Measurements from ENCODE around the gene RHCE.
"Not testable (repeated sequence)": the region's sequence is repeated elsewhere in the genome, so short reads cannot be mapped to it uniquely, and the experiment has no call there.

RHCE gene

DNA sequence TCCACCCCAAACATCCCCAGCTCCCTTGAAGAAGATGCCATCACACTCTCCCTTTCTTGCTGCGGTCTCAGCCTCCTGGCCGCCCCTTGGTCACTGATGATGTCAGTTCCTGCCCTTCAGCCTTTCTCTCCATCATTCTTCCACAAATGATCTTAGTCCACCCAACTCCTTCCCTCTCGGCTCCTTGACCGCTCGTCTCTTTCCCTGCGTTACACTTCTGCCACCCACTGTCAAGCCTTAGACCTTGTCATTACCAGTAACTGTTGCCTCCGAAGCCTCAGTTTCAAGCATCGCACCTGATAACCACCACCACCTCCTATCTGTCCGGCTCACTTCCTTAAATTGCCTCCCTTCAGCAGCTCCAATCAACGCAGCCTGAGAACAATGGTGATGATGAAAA, 23.1 kb downstream of the RHCE start:
- not testable (repeated sequence) for H3K36me3 ChIP-seq (ENCODE audit: control insufficient read depth, insufficient read depth, low read length); H3K4me3 ChIP-seq (ENCODE audit: extremely low read depth, insufficient read depth, low read length, poor library complexity, severe bottlenecking); H3K27ac ChIP-seq (ENCODE audit: low read depth, low read length, severe bottlenecking); H3K4me1 ChIP-seq (ENCODE audit: control insufficient read depth, insufficient read depth, low read length, poor library complexity, severe bottlenecking); H3K9me3 ChIP-seq (ENCODE audit: control insufficient read depth, low read length)
- 92 to 94% methylated on average over 2 of the region's 10 CpGs for WGBS, 2 experiments (ENCODE audit: insufficient coverage in 2 of 2)

DNA sequence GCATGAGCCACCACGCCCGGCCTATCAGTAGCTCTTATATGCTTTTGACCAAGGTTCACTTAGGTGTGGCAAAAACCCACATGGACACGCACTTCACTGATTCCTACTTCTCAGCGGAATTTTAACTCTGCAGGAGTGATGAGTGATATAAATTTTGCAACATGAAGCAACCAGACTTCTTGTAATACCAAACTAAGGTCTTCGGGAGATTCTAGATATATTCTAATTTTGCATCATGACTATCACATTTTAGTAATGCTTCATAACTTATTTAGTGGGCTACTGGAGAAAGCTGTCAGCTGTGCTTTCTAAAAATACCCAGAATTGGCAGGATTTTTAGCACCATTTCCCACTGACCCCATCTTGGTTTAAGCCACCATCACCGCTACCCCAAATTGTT, 27.8 kb downstream of the RHCE start:
- WGBS, 2 experiments (ENCODE audit: insufficient coverage in 2 of 2), result 92 to 100% methylated on average over 2 to 3 of the region's 6 CpGs
- no peak overlapping the region for H3K27ac ChIP-seq (ENCODE audit: low read depth, low read length, severe bottlenecking)

DNA sequence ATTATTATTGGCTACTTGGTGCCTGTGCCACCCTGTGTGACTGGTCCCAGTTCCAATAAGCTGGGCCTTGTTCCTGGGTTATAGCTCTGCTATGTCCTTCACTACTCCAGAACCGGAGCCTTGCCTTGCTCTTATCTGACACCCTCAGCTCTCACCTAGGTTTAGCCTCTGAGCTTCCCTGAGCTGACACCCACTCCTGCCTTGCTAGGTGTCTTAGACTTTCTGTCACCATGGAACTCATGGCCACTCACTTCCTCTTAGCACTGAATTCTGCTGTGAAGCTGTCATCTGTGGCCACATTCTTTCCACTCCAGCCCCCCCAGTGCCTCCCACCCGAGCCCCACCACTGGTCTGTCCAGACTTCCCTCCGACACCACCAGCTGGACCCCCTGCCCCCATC, 30.9 kb downstream of the RHCE start:
- WGBS, 2 experiments (ENCODE audit: insufficient coverage in 2 of 2), result 67 to 82% methylated on average over 1 to 3 of the region's 3 CpGs
- not testable (repeated sequence) for H3K9me3 ChIP-seq (ENCODE audit: control insufficient read depth, low read length)

More for the DNA sequence above, 27.8 kb downstream of the RHCE start:
- Histone ChIP-seq H3K4me1 (ENCODE audit: control insufficient read depth, insufficient read depth, low read length, poor library complexity, severe bottlenecking) (no peaks in the 10 kb centered on the region), H3K9me3 (ENCODE audit: control insufficient read depth, low read length) (no peaks in the 10 kb centered on the region), H3K4me3 (ENCODE audit: extremely low read depth, insufficient read depth, low read length, poor library complexity, severe bottlenecking) (no peak overlapping the region), H3K36me3 (ENCODE audit: control insufficient read depth, insufficient read depth, low read length) (no peaks in the 10 kb centered on the region)

DNA sequence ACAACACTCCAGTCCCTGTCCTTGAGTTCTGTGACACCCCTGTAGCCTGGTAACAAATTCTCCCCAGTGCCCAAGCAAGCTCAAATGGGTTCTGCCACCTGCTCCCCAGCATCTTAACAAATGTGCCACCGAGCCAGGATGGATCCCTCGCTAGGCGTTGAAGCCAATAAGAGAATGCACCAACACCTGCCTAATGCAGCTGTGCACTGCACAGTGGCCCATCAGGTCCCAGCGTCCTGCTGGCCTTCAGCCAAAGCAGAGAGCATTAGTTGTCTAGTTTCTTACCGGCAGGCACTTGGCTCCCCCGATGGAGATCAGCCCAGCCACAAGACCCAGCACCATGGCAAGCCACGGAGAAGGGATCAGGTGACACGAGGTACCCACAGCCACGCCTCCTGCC, 31.9 kb downstream of the RHCE start:
- not testable (repeated sequence) for H3K9me3 ChIP-seq (ENCODE audit: control insufficient read depth, low read length); H3K36me3 ChIP-seq (ENCODE audit: control insufficient read depth, insufficient read depth, low read length); H3K27ac ChIP-seq (ENCODE audit: low read depth, low read length, severe bottlenecking); H3K4me3 ChIP-seq (ENCODE audit: extremely low read depth, insufficient read depth, low read length, poor library complexity, severe bottlenecking); H3K4me1 ChIP-seq (ENCODE audit: control insufficient read depth, insufficient read depth, low read length, poor library complexity, severe bottlenecking)
- 95 to 98% methylated on average over 2 to 4 of the region's 9 CpGs for WGBS, 2 experiments (ENCODE audit: insufficient coverage in 2 of 2)

More for the DNA sequence above, 30.9 kb downstream of the RHCE start:
- H3K4me1 ChIP-seq (ENCODE audit: control insufficient read depth, insufficient read depth, low read length, poor library complexity, severe bottlenecking); H3K4me3 ChIP-seq (ENCODE audit: extremely low read depth, insufficient read depth, low read length, poor library complexity, severe bottlenecking); H3K27ac ChIP-seq (ENCODE audit: low read depth, low read length, severe bottlenecking); H3K36me3 ChIP-seq (ENCODE audit: control insufficient read depth, insufficient read depth, low read length): not testable (repeated sequence)

DNA sequence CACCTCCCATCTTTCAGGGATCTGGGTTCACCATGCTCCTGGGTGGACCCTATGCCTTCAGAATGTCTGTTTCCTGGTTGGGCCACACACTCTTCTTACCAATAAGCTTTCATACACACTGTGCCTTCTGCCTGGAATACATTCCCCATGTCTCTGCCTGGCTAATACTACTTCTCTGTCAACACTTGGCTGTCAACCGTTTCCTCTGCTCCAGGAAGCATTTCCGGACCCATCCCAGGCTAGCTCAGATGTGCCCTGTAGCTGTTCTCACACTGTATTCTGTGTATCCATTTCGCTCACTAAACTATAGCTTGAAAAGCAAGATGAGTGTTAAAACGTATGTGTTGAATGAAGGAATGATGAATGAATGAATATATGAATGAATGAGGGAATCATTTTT, 33.5 kb downstream of the RHCE start:
- not testable (repeated sequence) for H3K4me1 ChIP-seq (ENCODE audit: control insufficient read depth, insufficient read depth, low read length, poor library complexity, severe bottlenecking); H3K4me3 ChIP-seq (ENCODE audit: extremely low read depth, insufficient read depth, low read length, poor library complexity, severe bottlenecking); H3K36me3 ChIP-seq (ENCODE audit: control insufficient read depth, insufficient read depth, low read length); H3K9me3 ChIP-seq (ENCODE audit: control insufficient read depth, low read length); H3K27ac ChIP-seq (ENCODE audit: low read depth, low read length, severe bottlenecking)
- 100% methylated on average over 2 of the region's 4 CpGs; no CpG with 5 or more reads in 1 of the 2 experiments for WGBS, 2 experiments (ENCODE audit: insufficient coverage in 2 of 2)

DNA sequence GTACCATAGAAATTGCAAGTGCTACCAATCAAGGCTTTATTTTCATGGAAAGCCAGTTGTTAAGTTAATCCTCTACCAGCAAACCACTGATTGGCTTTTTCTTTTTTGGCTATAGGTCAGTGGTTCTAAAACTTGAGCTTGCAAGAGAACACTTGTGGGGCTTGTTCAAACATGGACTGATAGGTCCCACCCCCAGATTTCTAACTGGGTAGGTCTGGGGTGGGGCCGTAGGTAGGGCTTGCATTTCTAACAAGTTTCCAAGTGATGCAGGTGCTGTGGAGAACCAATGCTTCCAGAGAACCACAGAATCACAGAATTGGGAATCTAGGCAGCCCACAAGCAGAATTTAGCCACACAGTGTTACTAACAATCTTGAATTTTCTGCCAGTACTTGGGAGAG, 36.8 kb downstream of the RHCE start:
- not testable (repeated sequence) for H3K9me3 ChIP-seq (ENCODE audit: control insufficient read depth, low read length); H3K4me1 ChIP-seq (ENCODE audit: control insufficient read depth, insufficient read depth, low read length, poor library complexity, severe bottlenecking); H3K36me3 ChIP-seq (ENCODE audit: control insufficient read depth, insufficient read depth, low read length); H3K4me3 ChIP-seq (ENCODE audit: extremely low read depth, insufficient read depth, low read length, poor library complexity, severe bottlenecking); H3K27ac ChIP-seq (ENCODE audit: low read depth, low read length, severe bottlenecking)
- WGBS, 2 experiments (ENCODE audit: insufficient coverage in 2 of 2), result no CpG with 5 or more reads among the region's 1 CpG

DNA sequence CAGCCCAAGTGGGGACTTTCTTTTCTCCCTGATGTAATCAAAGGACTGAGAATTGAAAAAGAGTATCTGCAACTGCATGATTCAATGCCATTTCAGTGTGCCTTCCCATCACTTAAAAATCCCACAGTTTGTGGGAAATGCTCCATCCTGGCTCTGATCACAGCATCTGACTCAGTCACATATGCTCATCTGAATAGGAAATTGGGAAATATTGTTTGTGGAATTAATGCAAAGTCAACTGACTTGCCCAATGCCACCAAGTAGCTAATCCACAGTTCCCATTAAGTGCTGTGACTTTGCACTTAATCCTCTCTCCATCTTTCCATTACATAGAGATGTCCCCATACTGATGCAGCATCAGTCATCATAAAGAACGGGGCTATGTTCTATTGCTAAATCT, 37.5 kb downstream of the RHCE start:
- WGBS, 2 experiments (ENCODE audit: insufficient coverage in 2 of 2), result no CpG with 5 or more reads among the region's 1 CpG
- H3K36me3 ChIP-seq (ENCODE audit: control insufficient read depth, insufficient read depth, low read length); H3K9me3 ChIP-seq (ENCODE audit: control insufficient read depth, low read length); H3K4me1 ChIP-seq (ENCODE audit: control insufficient read depth, insufficient read depth, low read length, poor library complexity, severe bottlenecking); H3K27ac ChIP-seq (ENCODE audit: low read depth, low read length, severe bottlenecking); H3K4me3 ChIP-seq (ENCODE audit: extremely low read depth, insufficient read depth, low read length, poor library complexity, severe bottlenecking): not testable (repeated sequence)

DNA sequence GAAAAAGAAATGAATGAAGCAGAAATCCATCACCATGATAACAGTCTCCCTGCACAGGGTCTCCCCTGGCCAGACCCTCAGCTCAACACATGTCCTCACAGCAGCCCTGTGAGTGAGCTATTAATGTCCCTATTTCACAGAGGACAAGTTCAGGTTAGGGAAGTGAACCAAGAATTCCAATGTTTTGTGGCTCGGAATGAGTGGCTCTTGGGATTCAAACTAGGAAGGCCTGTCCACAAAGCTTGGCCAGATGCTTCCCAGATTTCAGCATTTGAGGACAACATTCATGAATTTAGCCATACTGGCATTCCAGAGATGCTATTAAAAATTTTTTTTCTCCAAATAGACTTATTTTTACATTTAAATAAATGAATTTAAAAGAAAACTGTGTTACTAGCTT, 38.1 kb downstream of the RHCE start:
- not testable (repeated sequence) for H3K4me3 ChIP-seq (ENCODE audit: extremely low read depth, insufficient read depth, low read length, poor library complexity, severe bottlenecking); H3K27ac ChIP-seq (ENCODE audit: low read depth, low read length, severe bottlenecking); H3K9me3 ChIP-seq (ENCODE audit: control insufficient read depth, low read length); H3K36me3 ChIP-seq (ENCODE audit: control insufficient read depth, insufficient read depth, low read length); H3K4me1 ChIP-seq (ENCODE audit: control insufficient read depth, insufficient read depth, low read length, poor library complexity, severe bottlenecking)
- 90 to 100% methylated on average over 1 of the region's 1 CpG for WGBS, 2 experiments (ENCODE audit: insufficient coverage in 2 of 2)

DNA sequence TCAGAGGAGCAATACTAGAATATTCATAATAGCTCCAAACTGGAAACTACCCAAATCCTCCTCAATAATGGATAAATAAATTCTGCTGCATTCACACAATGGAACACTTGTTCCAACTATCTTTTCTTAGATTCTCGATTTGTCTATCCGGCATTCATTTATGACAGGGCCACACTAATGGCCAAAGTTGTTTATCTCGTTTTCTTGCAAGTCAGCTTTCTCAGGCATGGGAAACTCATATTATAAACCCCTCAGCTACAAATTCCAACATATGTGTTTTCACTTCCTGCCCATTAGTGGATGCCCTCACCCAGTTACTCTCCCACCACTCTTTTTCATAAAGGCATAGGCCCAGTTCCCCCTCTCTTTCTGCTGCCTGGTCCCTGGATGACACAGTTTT, 42.3 kb downstream of the RHCE start:
- not testable (repeated sequence) for H3K9me3 ChIP-seq (ENCODE audit: control insufficient read depth, low read length); H3K27ac ChIP-seq (ENCODE audit: low read depth, low read length, severe bottlenecking); H3K36me3 ChIP-seq (ENCODE audit: control insufficient read depth, insufficient read depth, low read length); H3K4me1 ChIP-seq (ENCODE audit: control insufficient read depth, insufficient read depth, low read length, poor library complexity, severe bottlenecking); H3K4me3 ChIP-seq (ENCODE audit: extremely low read depth, insufficient read depth, low read length, poor library complexity, severe bottlenecking)
- 89 to 95% methylated on average over 3 of the region's 3 CpGs for WGBS, 2 experiments (ENCODE audit: insufficient coverage in 2 of 2)

DNA sequence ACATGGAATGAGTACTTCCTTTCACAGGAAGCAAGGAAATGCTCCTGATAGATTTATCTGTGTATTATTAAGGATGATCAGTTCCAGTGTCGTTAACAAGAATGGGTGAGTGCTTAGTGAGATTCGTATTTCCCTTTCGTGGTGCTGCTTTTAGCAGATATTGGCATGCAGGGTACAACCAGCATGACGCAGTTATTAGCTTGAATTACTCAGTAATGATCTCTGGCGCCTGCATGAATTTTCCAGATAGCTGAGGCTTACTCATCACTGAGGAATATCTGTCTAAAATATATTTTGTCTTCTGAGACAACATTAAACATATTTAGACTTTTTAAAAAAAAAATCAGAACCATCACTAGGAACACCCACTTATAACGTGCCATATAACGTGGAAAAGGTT, 48.9 kb downstream of the RHCE start:
- H3K27ac ChIP-seq (ENCODE audit: low read depth, low read length, severe bottlenecking); H3K9me3 ChIP-seq (ENCODE audit: control insufficient read depth, low read length); H3K36me3 ChIP-seq (ENCODE audit: control insufficient read depth, insufficient read depth, low read length); H3K4me3 ChIP-seq (ENCODE audit: extremely low read depth, insufficient read depth, low read length, poor library complexity, severe bottlenecking); H3K4me1 ChIP-seq (ENCODE audit: control insufficient read depth, insufficient read depth, low read length, poor library complexity, severe bottlenecking): not testable (repeated sequence)
- WGBS, 2 experiments (ENCODE audit: insufficient coverage in 2 of 2), result 87 to 96% methylated on average over 4 to 5 of the region's 7 CpGs

DNA sequence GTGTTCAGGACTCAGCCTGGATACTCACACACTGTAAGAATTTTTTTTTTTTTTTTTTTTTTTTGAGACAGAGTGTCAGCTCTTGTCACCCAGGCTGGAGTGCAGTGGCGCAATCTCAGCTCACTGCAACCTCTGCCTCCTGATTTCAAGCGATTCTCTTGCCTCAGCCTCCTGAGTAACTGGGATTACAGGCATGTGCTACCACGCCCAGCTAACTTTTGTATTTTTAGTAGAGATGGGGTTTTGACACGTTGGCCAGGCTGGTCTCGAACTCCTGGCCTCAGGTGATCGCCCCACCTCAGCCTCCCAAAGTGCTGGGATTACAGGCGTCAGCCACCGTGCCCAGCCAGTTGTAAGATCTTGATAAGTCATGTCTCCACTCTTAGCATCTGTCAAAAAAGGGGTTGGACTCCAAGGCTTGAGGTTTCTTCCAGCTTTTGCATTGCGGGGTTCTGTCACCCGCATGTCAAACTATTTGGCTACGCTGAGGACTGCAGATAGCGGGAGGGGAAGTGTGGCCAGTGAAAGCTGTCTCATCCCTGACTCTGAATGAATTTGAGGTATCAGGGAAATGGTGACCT, 50.8 kb downstream of the RHCE start:
- WGBS, 2 experiments (ENCODE audit: insufficient coverage in 2 of 2), result 94 to 98% methylated on average over 7 to 8 of the region's 12 CpGs
- not testable (repeated sequence) for H3K4me3 ChIP-seq (ENCODE audit: extremely low read depth, insufficient read depth, low read length, poor library complexity, severe bottlenecking); H3K4me1 ChIP-seq (ENCODE audit: control insufficient read depth, insufficient read depth, low read length, poor library complexity, severe bottlenecking); H3K27ac ChIP-seq (ENCODE audit: low read depth, low read length, severe bottlenecking); H3K9me3 ChIP-seq (ENCODE audit: control insufficient read depth, low read length); H3K36me3 ChIP-seq (ENCODE audit: control insufficient read depth, insufficient read depth, low read length)

All from mesodermal cell (in vitro differentiated cells).